OCI-LY7 (cell line): ENCODE measurements around the gene TRIM33. TPM values are rescaled to one million over a fixed set of nuclear protein-coding genes. Genes with fewer than 3 reads are reported as not detected.
A peak's percentile ranks its signal among the peaks of the same experiment; 100 is the strongest.

Experiments used
- BruUV-seq: library from RNA; stranded (reverse); fragments of 400-500 nt; replicated peaks from 2 replicates; lab custom pipeline; 2021; lab: Mats Ljungman, UMichigan
- CTCF ChIA-PET: fragments of 300-600 bp; sonication (Branson Sonifier 250); formaldehyde crosslinking; loops from one replicate; lab custom pipeline; 2022; ENCODE audit warnings: antibody characterized with exemption; ENCODE audit not compliant: unreplicated experiment; lab: Charles Lee
- POLR2A ChIA-PET: fragments of 300-600 bp; sonication (Branson Sonifier 250); formaldehyde crosslinking; loops from one replicate; lab custom pipeline; 2022; ENCODE audit warnings: antibody characterized with exemption; lab: Charles Lee
- DNase-seq: peaks from one replicate; pipeline ENCODE4 v3.0.0-alpha.2; 2015; ENCODE audit warnings: low spot score
- H2AFZ ChIP-seq: fragments of 200-600 bp; sonication (generic), shearing (Covaris generic); 2 replicates; pipeline ENCODE4 v1.6.1; 2014; ENCODE audit warnings: mild to moderate bottlenecking, antibody characterized with exemption, low read length, moderate library complexity
- H3K27ac ChIP-seq: fragments of 200-600 bp; sonication (generic); 2 replicates; pipeline ENCODE4 v1.5.1; 2014; ENCODE audit warnings: mixed run types, low read depth, mild to moderate bottlenecking, moderate library complexity, low read length, inconsistent platforms; ENCODE audit not compliant: poor library complexity, severe bottlenecking
- H3K36me3 ChIP-seq: fragments of 200-600 bp; sonication (generic); 2 replicates; pipeline ENCODE4 v1.6.1; 2014; ENCODE audit warnings: mild to moderate bottlenecking, antibody characterized with exemption, low read length, moderate library complexity, mixed read lengths; ENCODE audit not compliant: insufficient read depth
- H3K4me1 ChIP-seq: fragments of 200-600 bp; sonication (generic); 2 replicates; pipeline ENCODE4 v1.5.1; 2014; ENCODE audit warnings: mild to moderate bottlenecking, low read length; ENCODE audit not compliant: insufficient read depth, poor library complexity, severe bottlenecking
- H3K4me2 ChIP-seq: fragments of 200-600 bp; sonication (generic); 2 replicates; pipeline ENCODE4 v1.6.1; 2014; ENCODE audit warnings: mild to moderate bottlenecking, low read length
- H3K4me3 ChIP-seq: fragments of 200-600 bp; sonication (generic); 2 replicates; pipeline ENCODE4 v1.5.1; 2014; ENCODE audit warnings: mild to moderate bottlenecking, low read depth, low read length; ENCODE audit not compliant: poor library complexity, severe bottlenecking
- H3K79me2 ChIP-seq: fragments of 200-600 bp; sonication (generic); 2 replicates; pipeline ENCODE4 v1.6.1; 2016; ENCODE audit warnings: low read depth, mild to moderate bottlenecking, low read length, moderate library complexity, mixed read lengths; ENCODE audit not compliant: insufficient read depth
- H3K9me2 ChIP-seq: fragments of 200-600 bp; sonication (generic); 2 replicates; pipeline ENCODE4 v1.6.1; 2016; ENCODE audit warnings: mild to moderate bottlenecking, low read length, mixed read lengths; ENCODE audit not compliant: insufficient read depth
- H3K9me3 ChIP-seq: fragments of 200-600 bp; sonication (generic); 2 replicates; pipeline ENCODE4 v1.6.1; 2014; ENCODE audit warnings: mild to moderate bottlenecking, mixed run types, low read length, mixed read lengths
- H4K20me1 ChIP-seq: fragments of 200-600 bp; sonication (generic); 2 replicates; pipeline ENCODE4 v1.6.1; 2014; ENCODE audit warnings: mild to moderate bottlenecking, antibody characterized with exemption, low read length, moderate library complexity, mixed read lengths; ENCODE audit not compliant: insufficient read depth
- EZH2phosphoT487 ChIP-seq: fragments of 200-600 bp; sonication (generic); IDR thresholded peaks from 2 replicates; pipeline ENCODE4 v1.6.1; 2018; ENCODE audit warnings: low read depth, borderline replicate concordance, mild to moderate bottlenecking, mixed run types, antibody characterized with exemption, low read length, moderate library complexity, mixed read lengths
- intact Hi-C: fragments of 100-400 bp; cut with micrococcal nuclease; formaldehyde crosslinking; loops from one replicate; pipeline ENCODE4 v1.10.0; 2022; ENCODE audit not compliant: unreplicated experiment
- total RNA-seq, 2 experiments: library from RNA; depleted of rRNA in 1 of 2; stranded (reverse); fragments of >200 nt in 1 of 2; shearing (Covaris generic) in 1 of 2; gene quantifications; 2 replicates each; pipeline ENCODE4 v1.2.3, GENCODE V29; 2014 to 2022
- TF ChIP-seq, protein P1 (sequence below): fragments of 200-600 bp; sonication (generic); conservative IDR thresholded peaks from 2 replicates; pipeline ENCODE4 v1.5.1; 2014; ENCODE audit warnings: mild to moderate bottlenecking, antibody characterized with exemption, low read length, moderate library complexity, mixed read lengths

The TRIM33 gene
- total RNA-seq, 2 experiments from 2014 or later, result 43.0 to 44.7 TPM

DNA sequence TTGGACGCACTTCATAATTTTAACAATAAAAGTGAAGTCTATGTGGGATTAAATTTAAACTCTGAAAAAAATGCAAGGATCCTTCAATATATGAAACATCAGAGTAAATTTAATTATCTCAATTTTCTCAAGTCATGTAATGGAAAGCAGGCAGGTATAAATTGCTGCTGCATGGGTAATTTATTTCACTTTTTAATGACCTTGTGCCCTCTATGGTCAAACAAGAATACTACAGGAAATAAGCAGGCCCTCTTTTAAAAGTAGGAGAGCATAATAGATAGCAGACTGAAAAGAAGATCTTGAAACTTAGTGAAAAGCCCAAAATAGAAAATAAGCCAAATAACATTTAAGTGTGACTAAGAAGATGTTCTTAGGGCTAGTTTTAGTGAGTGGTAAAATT lies 47.5 kb upstream of the TRIM33 start:
- Histone ChIP-seq H4K20me1 (no peaks in the 10 kb centered on the region), H3K4me1 (no peaks in the 10 kb centered on the region), H3K4me2 (no peak overlapping the region), H2AFZ (no peak overlapping the region), H3K36me3 (peaks cover 6% of the 10 kb centered on the region; the same call in 1 of the 2 replicates), H3K9me3 (no peaks in the 10 kb centered on the region), H3K79me2 (no peaks in the 10 kb centered on the region), H3K27ac (no peak overlapping the region), H3K9me2 (no peaks in the 10 kb centered on the region), H3K4me3 (no peak overlapping the region)
- peak; percentile 57 for DNase-seq
- BruUV-seq, result no TSS peak
- POLR2A ChIA-PET, result interaction anchor here (0.7 kb wide), 2 partner anchors 9 to 152 kb away, joined by 3 read pairs; no protein-coding TSS in a partner anchor
- CTCF ChIA-PET, result no interaction called here
- no peak for TF ChIP-seq EZH2phosphoT487
- TF ChIP-seq, protein P1, sequence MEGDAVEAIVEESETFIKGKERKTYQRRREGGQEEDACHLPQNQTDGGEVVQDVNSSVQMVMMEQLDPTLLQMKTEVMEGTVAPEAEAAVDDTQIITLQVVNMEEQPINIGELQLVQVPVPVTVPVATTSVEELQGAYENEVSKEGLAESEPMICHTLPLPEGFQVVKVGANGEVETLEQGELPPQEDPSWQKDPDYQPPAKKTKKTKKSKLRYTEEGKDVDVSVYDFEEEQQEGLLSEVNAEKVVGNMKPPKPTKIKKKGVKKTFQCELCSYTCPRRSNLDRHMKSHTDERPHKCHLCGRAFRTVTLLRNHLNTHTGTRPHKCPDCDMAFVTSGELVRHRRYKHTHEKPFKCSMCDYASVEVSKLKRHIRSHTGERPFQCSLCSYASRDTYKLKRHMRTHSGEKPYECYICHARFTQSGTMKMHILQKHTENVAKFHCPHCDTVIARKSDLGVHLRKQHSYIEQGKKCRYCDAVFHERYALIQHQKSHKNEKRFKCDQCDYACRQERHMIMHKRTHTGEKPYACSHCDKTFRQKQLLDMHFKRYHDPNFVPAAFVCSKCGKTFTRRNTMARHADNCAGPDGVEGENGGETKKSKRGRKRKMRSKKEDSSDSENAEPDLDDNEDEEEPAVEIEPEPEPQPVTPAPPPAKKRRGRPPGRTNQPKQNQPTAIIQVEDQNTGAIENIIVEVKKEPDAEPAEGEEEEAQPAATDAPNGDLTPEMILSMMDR, result peak; percentile 88
- intact Hi-C loops, result loop anchor here (2.0 to 10.0 kb wide), 3 partner anchors 56 to 581 kb away; partner anchors contain the start of gene OLFML3

DNA sequence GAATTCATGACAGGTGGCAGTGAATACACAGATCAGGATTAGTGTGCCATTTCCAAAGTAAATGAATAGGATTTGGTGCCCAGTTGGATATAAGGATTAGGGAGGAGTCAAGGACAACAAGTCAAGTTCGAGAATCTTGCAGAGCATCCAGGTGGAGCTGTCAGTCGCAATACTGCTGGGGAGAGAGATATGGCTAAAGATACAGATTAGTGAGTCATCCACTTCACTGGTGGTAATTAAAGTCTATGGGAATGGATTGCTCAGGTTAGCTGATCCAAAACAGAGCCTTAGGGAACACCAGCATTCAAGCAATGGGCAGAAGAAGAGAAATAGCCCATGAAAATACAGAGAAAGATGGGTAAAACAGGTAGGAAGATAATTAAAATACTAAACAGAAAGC lies 43.6 kb upstream of the TRIM33 start:
- Histone ChIP-seq H3K79me2 (no peaks in the 10 kb centered on the region), H3K4me3 (no peak overlapping the region), H2AFZ (no peak overlapping the region), H3K36me3 (no peaks in the 10 kb centered on the region), H3K4me2 (no peak overlapping the region), H4K20me1 (no peaks in the 10 kb centered on the region), H3K27ac (no peak overlapping the region), H3K4me1 (no peaks in the 10 kb centered on the region), H3K9me3 (no peaks in the 10 kb centered on the region), H3K9me2 (no peaks in the 10 kb centered on the region)
- no TSS peak for BruUV-seq
- DNase-seq, result no peak
- TF ChIP-seq EZH2phosphoT487, result no peak
- TF ChIP-seq, protein P1, result no peak
- ChIA-PET CTCF (interaction anchor here (0.6 kb wide), 1 partner anchor 283 kb away, joined by 3 read pairs; no protein-coding TSS in a partner anchor), POLR2A (interaction anchor here (0.5 to 1.2 kb wide), 3 partner anchors 8 to 185 kb away, joined by 3 read pairs; no protein-coding TSS in a partner anchor)
- intact Hi-C loops, result loop anchor here (10.0 kb wide), 1 partner anchor 60 kb away; no protein-coding TSS in a partner anchor

DNA sequence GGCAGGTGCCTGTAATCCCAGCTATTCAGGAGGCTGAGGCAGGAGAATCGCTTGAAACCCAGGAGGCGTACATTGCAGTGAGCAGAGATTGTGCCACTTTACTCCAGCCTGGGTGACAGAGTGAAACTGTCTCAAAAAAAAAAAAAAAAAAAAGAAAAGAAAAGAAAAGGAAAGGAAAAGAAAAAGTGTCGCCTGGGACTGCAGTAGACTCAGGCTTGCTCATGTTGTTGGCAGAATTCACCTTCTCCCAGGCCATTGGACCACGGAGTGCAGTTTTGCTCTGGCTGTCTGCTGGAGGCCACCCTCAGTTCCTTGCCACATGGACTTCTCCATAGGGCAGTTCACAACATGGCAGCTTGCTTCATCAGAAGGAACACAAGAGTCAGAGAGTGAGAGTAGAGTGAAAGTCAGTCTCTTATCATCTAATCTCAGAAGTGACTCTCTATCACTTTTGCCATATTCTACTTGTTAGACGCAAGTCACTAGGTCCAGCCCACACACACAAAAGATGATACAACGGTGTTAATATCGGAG lies 41.2 kb upstream of the TRIM33 start:
- TF ChIP-seq EZH2phosphoT487, result no peak
- TF ChIP-seq, protein P1, result no peak
- CTCF ChIA-PET, result no interaction called here
- no peak overlapping the region for H3K4me3 ChIP-seq
- H3K4me2 ChIP-seq, result no peak overlapping the region
- POLR2A ChIA-PET, result interaction anchor here (0.6 kb wide), 1 partner anchor 27 kb away, joined by 6 read pairs; no protein-coding TSS in a partner anchor
- H2AFZ ChIP-seq, result no peak overlapping the region
- DNase-seq, result no peak
- no peaks in the 10 kb centered on the region for H3K9me3 ChIP-seq
- no peaks in the 10 kb centered on the region for H3K79me2 ChIP-seq
- no peaks in the 10 kb centered on the region for H3K36me3 ChIP-seq
- intact Hi-C loops, result loop anchor here (10.0 kb wide), 1 partner anchor 63 kb away; no protein-coding TSS in a partner anchor
- H3K4me1 ChIP-seq, result no peaks in the 10 kb centered on the region
- no peak overlapping the region for H3K27ac ChIP-seq
- no peaks in the 10 kb centered on the region for H3K9me2 ChIP-seq
- no peaks in the 10 kb centered on the region for H4K20me1 ChIP-seq
- BruUV-seq, result no TSS peak
